DND-41 (cell line): ENCODE data around the gene RALGPS1.

Source experiments
- ATAC-seq: fragments of 200-7000 bp; cut with Tn5 transposase; 3 replicates; pipeline ENCODE4 v1.9.1; 2021; ENCODE audit warnings: low read depth; ENCODE audit not compliant: insufficient read depth
- DNase-seq: peaks from one replicate; pipeline ENCODE4 v3.0.0-alpha.2; 2020
- H2AFZ ChIP-seq: 2 replicates; pipeline ENCODE4 v1.6.0; 2012; ENCODE audit warnings: low read depth, low read length
- H3K27ac ChIP-seq: 2 replicates; pipeline ENCODE4 v1.5.1; 2012; ENCODE audit warnings: low read length, inconsistent platforms
- H3K27me3 ChIP-seq: fragments of 200-600 bp; sonication (generic); 2 replicates; pipeline ENCODE4 v1.6.0; 2012; ENCODE audit warnings: low read length, mild to moderate bottlenecking, inconsistent platforms; ENCODE audit not compliant: insufficient read depth, poor library complexity
- H3K36me3 ChIP-seq: 2 replicates; pipeline ENCODE4 v1.5.1; 2012; ENCODE audit warnings: low read length, inconsistent platforms; ENCODE audit not compliant: insufficient read depth
- H3K4me1 ChIP-seq: 2 replicates; pipeline ENCODE4 v1.5.1; 2012; ENCODE audit warnings: mild to moderate bottlenecking, low read length; ENCODE audit not compliant: insufficient read depth
- H3K4me2 ChIP-seq: 2 replicates; pipeline ENCODE4 v1.6.0; 2012; ENCODE audit warnings: mild to moderate bottlenecking, moderate library complexity, low read length, inconsistent platforms; ENCODE audit not compliant: insufficient read depth
- H3K4me3 ChIP-seq, 2 experiments: fragments of 200-600 bp in 1 of 2; shearing (Covaris generic) in 1 of 2; 2 replicates each; pipeline ENCODE4 v1.5.1; 2012 to 2016; ENCODE audit warnings: inconsistent platforms in 2 of 2, low read length in 2 of 2, mild to moderate bottlenecking in 2 of 2, low read depth in 1 of 2, moderate library complexity in 1 of 2
- H3K79me2 ChIP-seq: 2 replicates; pipeline ENCODE4 v1.6.0; 2012; ENCODE audit warnings: low read length, inconsistent platforms; ENCODE audit not compliant: insufficient read depth
- H3K9ac ChIP-seq: 2 replicates; pipeline ENCODE4 v1.6.0; 2012; ENCODE audit warnings: low read depth, mild to moderate bottlenecking, inconsistent platforms, low read length, moderate library complexity
- H3K9me3 ChIP-seq: 2 replicates; pipeline ENCODE4 v1.5.1; 2012; ENCODE audit warnings: low read length, moderate library complexity, mild to moderate bottlenecking, inconsistent platforms; ENCODE audit not compliant: insufficient read depth, severe bottlenecking
- H4K20me1 ChIP-seq: 2 replicates; pipeline ENCODE4 v1.6.0; 2012; ENCODE audit warnings: low read length; ENCODE audit not compliant: insufficient read depth
- CTCF ChIP-seq: IDR thresholded peaks from 2 replicates; pipeline ENCODE4 v1.5.1; 2012; ENCODE audit warnings: borderline replicate concordance, low read length, moderate library complexity, mild to moderate bottlenecking; ENCODE audit not compliant: poor library complexity, severe bottlenecking; ENCODE audit errors: extremely low read depth
- EZH2 ChIP-seq: IDR thresholded peaks from 3 replicates; pipeline ENCODE4 v1.6.1; 2012; ENCODE audit warnings: borderline replicate concordance, low read depth, mild to moderate bottlenecking, moderate library complexity, low read length, inconsistent platforms; ENCODE audit not compliant: severe bottlenecking

RALGPS1 gene

GRCh38 chr9:127030814-127031740 is 116.5 kb downstream of the RALGPS1 start:
- Histone ChIP-seq H3K4me3 (no peak overlapping the region), H3K27me3 (peaks cover 68% of the 10 kb centered on the region), H3K4me1 (no peaks in the 10 kb centered on the region), H2AFZ (no peak overlapping the region), H4K20me1 (peaks cover 12% of the 10 kb centered on the region; the same call in 1 of the 2 replicates), H3K36me3 (no peaks in the 10 kb centered on the region), H3K4me2 (no peak overlapping the region), H3K79me2 (no peaks in the 10 kb centered on the region), H3K9ac (no peak overlapping the region), H3K9me3 (no peaks in the 10 kb centered on the region), H3K27ac (no peak overlapping the region)
- DNase-seq (no peak), ATAC-seq (no peak)
- no peak for TF ChIP-seq CTCF
- TF ChIP-seq EZH2, result no peak

DNA sequence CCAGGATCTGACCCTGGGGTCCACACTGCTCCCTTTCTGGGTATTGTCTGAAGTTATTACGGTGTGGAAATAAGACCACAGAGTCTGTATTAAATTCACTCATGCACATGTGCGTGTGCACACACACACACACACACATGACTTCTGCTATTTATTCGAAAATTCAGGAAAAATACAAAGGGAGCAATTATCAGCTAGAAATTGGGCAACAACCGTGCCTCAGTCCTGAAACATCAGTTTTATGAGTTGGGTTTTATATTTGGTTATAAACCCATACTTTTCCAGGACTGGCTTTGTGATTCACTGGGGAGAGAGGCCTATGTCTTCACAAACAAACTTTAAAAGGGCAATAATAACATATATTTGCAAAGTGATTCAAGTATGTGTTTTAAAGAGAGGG is 117.7 kb downstream of the RALGPS1 start:
- no peaks in the 10 kb centered on the region for H3K4me1 ChIP-seq
- H2AFZ ChIP-seq, result no peak overlapping the region

DNA sequence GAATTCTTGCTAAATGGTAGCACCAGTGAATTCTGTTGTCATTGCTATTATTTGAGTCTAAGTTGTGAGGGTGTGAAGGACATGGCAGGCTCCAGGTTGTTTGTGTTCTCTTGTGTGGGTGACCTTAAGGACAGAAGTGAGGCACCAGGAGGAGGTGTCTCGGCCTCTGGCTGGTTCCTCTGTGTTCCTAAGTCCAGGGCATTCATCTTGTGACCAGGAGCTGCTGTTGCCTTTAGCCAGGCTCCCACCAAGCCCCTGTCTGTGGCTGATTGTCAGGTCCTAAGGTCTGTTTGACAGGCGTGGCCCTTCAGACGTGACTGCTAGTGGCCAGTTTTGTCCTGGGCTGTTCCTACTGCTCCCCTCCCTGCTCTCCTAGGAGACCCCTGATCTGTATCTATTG is 118.5 kb downstream of the RALGPS1 start:
- ATAC-seq (no peak), DNase-seq (no peak)
- no peaks in the 10 kb centered on the region for H3K4me1 ChIP-seq
- H4K20me1 ChIP-seq, result peaks cover 10% of the 10 kb centered on the region; the same call in 1 of the 2 replicates
- no peaks in the 10 kb centered on the region for H3K79me2 ChIP-seq
- no peak overlapping the region for H3K9ac ChIP-seq
- H3K36me3 ChIP-seq, result no peaks in the 10 kb centered on the region
- no peak overlapping the region for H3K4me3 ChIP-seq
- peaks cover 64% of the 10 kb centered on the region for H3K27me3 ChIP-seq
- H3K27ac ChIP-seq, result no peak overlapping the region
- H2AFZ ChIP-seq, result no peak overlapping the region
- H3K9me3 ChIP-seq, result no peaks in the 10 kb centered on the region
- TF ChIP-seq CTCF (no peak), EZH2 (no peak)
- no peak overlapping the region for H3K4me2 ChIP-seq

More for the DNA sequence above, 117.7 kb downstream of the RALGPS1 start:
- ATAC-seq (no peak), DNase-seq (no peak)
- Histone ChIP-seq H3K36me3 (no peaks in the 10 kb centered on the region), H3K4me2 (no peak overlapping the region), H3K4me3 (no peak overlapping the region), H3K27me3 (peaks cover 65% of the 10 kb centered on the region), H4K20me1 (peaks cover 12% of the 10 kb centered on the region; the same call in 1 of the 2 replicates), H3K79me2 (no peaks in the 10 kb centered on the region), H3K9ac (no peak overlapping the region), H3K27ac (no peak overlapping the region), H3K9me3 (no peaks in the 10 kb centered on the region)
- no peak for TF ChIP-seq EZH2
- TF ChIP-seq CTCF, result no peak
